GM10248 (cell line): ENCODE results near the gene GJD2.
A peak's percentile ranks its signal among the peaks of the same experiment; 100 is the strongest.

Source experiments
- CTCF ChIA-PET: fragments of 300-600 bp; sonication (Branson Sonifier 250); formaldehyde crosslinking; extraction: SDS; loops from one replicate; lab custom pipeline; 2021; ENCODE audit warnings: antibody characterized with exemption; lab: Yijun Ruan, JAX
- POLR2A ChIA-PET: fragments of 350-650 bp; sonication (Branson Sonifier 250); formaldehyde crosslinking; extraction: SDS; loops from one replicate; lab custom pipeline; 2020; ENCODE audit warnings: antibody characterized with exemption; lab: Yijun Ruan, JAX
- DNase-seq: peaks from one replicate; pipeline ENCODE4 v3.0.0; 2012; ENCODE audit errors: extremely low spot score
- CTCF ChIP-seq: IDR thresholded peaks from 2 replicates; pipeline ENCODE4 v1.5.1; 2012; ENCODE audit warnings: mild to moderate bottlenecking, low read depth; ENCODE audit errors: extremely low read depth, missing control alignments, control extremely low read depth

Gene GJD2

GRCh38 chr15:34708422-34708821, 46.4 kb downstream of the GJD2 start:
- CTCF ChIA-PET, result interaction anchor here (1.0 to 2.5 kb wide), 7 partner anchors 11 to 475 kb away, joined by 3 to 11 read pairs (median 3); no protein-coding TSS in a partner anchor
- POLR2A ChIA-PET, result no interaction called here
- peak; percentile 24 for DNase-seq
- TF ChIP-seq CTCF, result peak; percentile 65

- ChIA-PET POLR2A (no interaction called here), CTCF (interaction anchor here (1.3 kb wide), 1 partner anchor 10 kb away, joined by 4 read pairs; no protein-coding TSS in a partner anchor)
- DNase-seq, result no peak
- no peak for TF ChIP-seq CTCF
Observed at GRCh38 chr15:34701536-34701935, 53.3 kb downstream of the GJD2 start.
